ENCODE results near the gene FGF18. TPM values are rescaled to one million over a fixed set of nuclear protein-coding genes. Genes with fewer than 3 reads are reported as not detected.

Gene FGF18
- polyA plus RNA-seq, 4 donors = 0.25 to 2.0 (median 0.61) TPM

DNA sequence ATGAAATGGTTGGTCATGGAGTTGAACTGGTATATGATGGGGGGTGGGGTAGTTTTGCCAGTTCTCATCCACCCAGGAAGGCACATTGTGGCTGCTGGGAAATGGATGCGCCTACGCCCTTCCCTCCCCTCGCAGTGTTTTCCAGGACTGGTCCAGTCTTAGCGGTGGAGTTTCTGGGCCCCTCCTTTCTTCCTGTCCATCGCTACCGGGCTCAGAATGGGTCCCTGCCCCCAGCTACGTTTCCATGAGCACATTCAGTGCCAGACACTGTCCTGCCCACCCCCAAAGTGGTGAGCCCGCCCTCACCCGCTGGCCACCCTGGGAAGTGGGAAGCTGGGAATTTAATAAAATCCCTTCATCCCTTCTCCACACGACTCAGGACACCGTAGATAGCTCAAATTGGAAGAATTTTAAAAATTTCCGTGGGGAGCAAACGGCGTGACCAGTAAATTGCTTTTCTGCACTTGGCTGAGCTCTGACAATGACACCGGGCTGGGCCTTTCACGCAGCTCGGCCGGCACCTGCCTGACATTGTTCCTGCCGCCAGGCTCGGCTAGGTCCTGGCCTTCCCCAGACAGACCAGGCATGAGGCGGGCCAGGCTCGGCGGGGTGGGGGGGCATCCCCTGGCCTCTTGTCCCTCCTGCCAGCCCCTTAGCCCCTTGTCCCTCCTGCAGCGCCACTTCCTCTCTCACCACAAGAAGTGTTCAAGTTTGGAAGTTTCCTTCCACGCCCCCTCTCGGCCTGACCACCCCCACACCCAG, 3.6 kb downstream of the FGF18 start:
- WGBS, 3 donors = 89 to 96% (median 93%) methylated on average over 24 to 26 of the region's 26 CpGs
- FAIRE-seq = no peak
- no peaks in the 10 kb centered on the region for H3K9me3 ChIP-seq (ENCODE audit: control insufficient read depth in 2 of 2, insufficient read depth in 1 of 2, low read depth in 1 of 2, low read length in 1 of 2)
- no peak for DNase-seq
- H3K4me3 ChIP-seq (ENCODE audit: low read depth in 1 of 3, low read length in 3 of 3) = no peak overlapping the region
- H3K36me3 ChIP-seq (ENCODE audit: control insufficient read depth in 3 of 3, insufficient read depth in 2 of 3, low read depth in 1 of 3, low read length in 3 of 3) = no peaks in the 10 kb centered on the region
- H3K27ac ChIP-seq (ENCODE audit: low read depth in 1 of 3, low read length in 2 of 3) = no peak overlapping the region
- peaks cover 0 to 20% (median 2%) of the 10 kb centered on the region in 3 donors for H3K27me3 ChIP-seq (ENCODE audit: control insufficient read depth in 3 of 3, insufficient read depth in 3 of 3, low read length in 3 of 3)
- peaks cover 3 to 19% (median 4%) of the 10 kb centered on the region in 3 donors for H3K4me1 ChIP-seq (ENCODE audit: control insufficient read depth in 3 of 3, insufficient read depth in 2 of 3, low read depth in 1 of 3, low read length in 2 of 3)

DNA sequence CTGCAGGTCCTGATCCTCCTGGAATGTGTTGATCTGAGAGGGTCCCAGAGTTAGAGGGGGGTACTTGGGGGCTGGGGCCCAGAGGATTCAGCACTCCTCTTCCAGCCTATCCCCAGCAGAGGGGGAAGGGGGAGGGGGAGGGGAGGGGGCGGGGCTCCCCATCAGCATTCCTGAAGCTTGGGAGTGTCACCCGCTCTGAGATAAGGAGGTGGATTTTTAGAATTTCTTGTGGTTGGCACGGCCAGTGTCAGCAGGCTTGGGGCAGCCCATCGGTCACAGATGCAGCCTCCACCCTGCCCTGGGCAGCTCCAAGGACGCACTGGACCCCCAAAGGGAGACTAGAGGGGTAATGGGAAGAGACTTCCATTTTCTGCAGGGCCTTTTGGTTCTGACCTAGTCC, 5.3 kb downstream of the FGF18 start:
- DNase-seq (peak in 1 of 2 donors; percentile 15), FAIRE-seq (no peak)
- Histone ChIP-seq H3K9me3 (ENCODE audit: control insufficient read depth in 2 of 2, insufficient read depth in 1 of 2, low read depth in 1 of 2, low read length in 1 of 2) (no peaks in the 10 kb centered on the region), H3K4me3 (ENCODE audit: low read depth in 1 of 3, low read length in 3 of 3) (no peak overlapping the region), H3K4me1 (ENCODE audit: control insufficient read depth in 3 of 3, insufficient read depth in 2 of 3, low read depth in 1 of 3, low read length in 2 of 3) (peaks cover 0 to 11% (median 3%) of the 10 kb centered on the region in 3 donors), H3K36me3 (ENCODE audit: control insufficient read depth in 3 of 3, insufficient read depth in 2 of 3, low read depth in 1 of 3, low read length in 3 of 3) (no peaks in the 10 kb centered on the region), H3K27me3 (ENCODE audit: control insufficient read depth in 3 of 3, insufficient read depth in 3 of 3, low read length in 3 of 3) (peaks cover 0 to 16% (median 2%) of the 10 kb centered on the region in 3 donors), H3K27ac (ENCODE audit: low read depth in 1 of 3, low read length in 2 of 3) (no peak overlapping the region)
- WGBS, 3 donors = 25 to 58% (median 47%) methylated on average over 4 to 5 of the region's 5 CpGs

DNA sequence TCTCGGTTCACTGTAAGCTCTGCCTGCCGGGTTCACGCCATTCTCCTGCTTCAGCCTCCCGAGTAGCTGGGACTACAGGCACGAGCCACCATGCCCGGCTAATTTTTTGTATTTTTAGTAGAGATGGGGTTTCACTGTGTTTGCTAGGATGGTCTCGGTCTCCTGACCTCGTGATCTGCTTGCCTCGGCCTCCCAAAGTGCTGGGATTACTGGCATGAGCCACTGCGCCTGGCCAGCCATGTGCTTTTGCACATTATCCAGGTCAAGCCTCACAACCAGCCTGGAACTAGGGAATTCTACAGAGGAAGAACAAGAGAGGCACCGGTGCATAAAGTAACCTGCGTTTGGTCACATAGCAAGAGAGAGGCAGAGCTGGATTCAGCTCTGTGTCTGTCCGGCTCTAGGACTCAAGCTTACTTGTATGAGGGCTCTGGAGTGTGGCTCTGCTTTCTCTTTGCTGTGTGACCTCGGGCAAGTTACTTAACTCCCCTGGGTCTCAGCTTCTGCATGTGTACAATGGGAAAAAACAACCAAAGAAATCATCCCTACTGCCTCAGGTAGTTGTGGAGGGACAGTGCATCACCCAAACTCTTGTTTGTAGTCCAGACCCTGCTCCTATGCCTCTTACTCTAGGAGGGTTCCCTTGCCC, 6.3 kb downstream of the FGF18 start:
- Histone ChIP-seq H3K27ac (ENCODE audit: low read depth in 1 of 3, low read length in 2 of 3) (no peak overlapping the region), H3K4me1 (ENCODE audit: control insufficient read depth in 3 of 3, insufficient read depth in 2 of 3, low read depth in 1 of 3, low read length in 2 of 3) (peaks cover 0 to 8% (median 3%) of the 10 kb centered on the region in 3 donors), H3K4me3 (ENCODE audit: low read depth in 1 of 3, low read length in 3 of 3) (no peak overlapping the region), H3K9me3 (ENCODE audit: control insufficient read depth in 2 of 2, insufficient read depth in 1 of 2, low read depth in 1 of 2, low read length in 1 of 2) (no peaks in the 10 kb centered on the region), H3K36me3 (ENCODE audit: control insufficient read depth in 3 of 3, insufficient read depth in 2 of 3, low read depth in 1 of 3, low read length in 3 of 3) (no peaks in the 10 kb centered on the region), H3K27me3 (ENCODE audit: control insufficient read depth in 3 of 3, insufficient read depth in 3 of 3, low read length in 3 of 3) (peaks cover 0 to 16% (median under 1%) of the 10 kb centered on the region in 3 donors)
- 90 to 93% (median 92%) methylated on average over 14 of the region's 14 CpGs for WGBS, 3 donors
- no peak for DNase-seq
- FAIRE-seq = no peak

DNA sequence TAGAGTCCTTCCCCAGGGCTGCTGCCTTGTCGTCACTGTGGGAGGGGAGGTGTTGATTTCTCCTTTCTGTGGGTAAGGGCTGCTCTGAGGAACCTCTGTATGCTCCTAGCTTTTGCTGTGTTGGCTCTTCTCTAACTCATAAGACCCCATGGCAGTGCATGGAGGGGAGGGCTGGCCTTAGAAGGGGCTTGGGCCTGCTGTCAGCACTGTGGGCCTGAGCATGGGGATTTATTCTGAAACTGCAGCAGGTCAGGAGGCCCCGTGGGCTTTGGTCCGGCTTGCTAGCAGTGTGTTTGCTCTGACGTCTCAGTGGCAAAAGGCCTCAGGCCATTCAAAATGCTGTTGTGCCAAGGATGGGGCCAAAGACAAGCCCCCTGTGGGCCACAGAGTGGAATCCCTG, 6.8 kb downstream of the FGF18 start:
- FAIRE-seq (no peak), DNase-seq (no peak)
- H3K4me1 ChIP-seq (ENCODE audit: control insufficient read depth in 3 of 3, insufficient read depth in 2 of 3, low read depth in 1 of 3, low read length in 2 of 3) = peaks cover 0 to 3% (median under 1%) of the 10 kb centered on the region in 3 donors
- no peak overlapping the region for H3K4me3 ChIP-seq (ENCODE audit: low read depth in 1 of 3, low read length in 3 of 3)
- no peaks in the 10 kb centered on the region for H3K9me3 ChIP-seq (ENCODE audit: control insufficient read depth in 2 of 2, insufficient read depth in 1 of 2, low read depth in 1 of 2, low read length in 1 of 2)
- peaks cover 0 to 10% (median 0%) of the 10 kb centered on the region in 3 donors for H3K27me3 ChIP-seq (ENCODE audit: control insufficient read depth in 3 of 3, insufficient read depth in 3 of 3, low read length in 3 of 3)
- no peak overlapping the region for H3K27ac ChIP-seq (ENCODE audit: low read depth in 1 of 3, low read length in 2 of 3)
- H3K36me3 ChIP-seq (ENCODE audit: control insufficient read depth in 3 of 3, insufficient read depth in 2 of 3, low read depth in 1 of 3, low read length in 3 of 3) = no peaks in the 10 kb centered on the region
- WGBS, 3 donors = 90 to 96% (median 93%) methylated on average over 4 of the region's 4 CpGs

DNA sequence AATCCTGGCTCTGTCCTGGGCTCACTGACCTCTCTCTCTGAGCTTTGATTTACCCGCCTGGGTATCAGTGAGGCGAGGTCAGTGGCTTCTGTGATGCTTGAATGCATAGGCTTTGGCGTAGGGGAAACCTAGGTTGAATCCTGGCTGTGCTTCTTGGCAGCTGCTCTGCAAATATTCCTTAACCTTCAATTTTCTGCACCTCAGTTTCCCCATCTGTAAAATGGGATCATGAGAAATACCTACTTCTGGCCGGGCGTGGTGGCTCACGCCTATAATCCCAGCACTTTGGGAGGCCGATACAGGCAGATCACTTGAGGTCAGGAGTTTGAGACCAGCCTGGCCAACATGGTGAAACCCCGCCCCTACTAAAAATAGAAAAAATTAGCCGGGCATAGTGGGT, 7.2 kb downstream of the FGF18 start:
- no peak for DNase-seq
- Histone ChIP-seq H3K9me3 (ENCODE audit: control insufficient read depth in 2 of 2, insufficient read depth in 1 of 2, low read depth in 1 of 2, low read length in 1 of 2) (no peaks in the 10 kb centered on the region), H3K36me3 (ENCODE audit: control insufficient read depth in 3 of 3, insufficient read depth in 2 of 3, low read depth in 1 of 3, low read length in 3 of 3) (no peaks in the 10 kb centered on the region), H3K4me3 (ENCODE audit: low read depth in 1 of 3, low read length in 3 of 3) (no peak overlapping the region), H3K27me3 (ENCODE audit: control insufficient read depth in 3 of 3, insufficient read depth in 3 of 3, low read length in 3 of 3) (peaks cover 0 to 6% (median 0%) of the 10 kb centered on the region in 3 donors), H3K4me1 (ENCODE audit: control insufficient read depth in 3 of 3, insufficient read depth in 2 of 3, low read depth in 1 of 3, low read length in 2 of 3) (no peaks in the 10 kb centered on the region), H3K27ac (ENCODE audit: low read depth in 1 of 3, low read length in 2 of 3) (no peak overlapping the region)
- no peak for FAIRE-seq
- 89 to 91% (median 90%) methylated on average over 9 of the region's 9 CpGs for WGBS, 3 donors

DNA sequence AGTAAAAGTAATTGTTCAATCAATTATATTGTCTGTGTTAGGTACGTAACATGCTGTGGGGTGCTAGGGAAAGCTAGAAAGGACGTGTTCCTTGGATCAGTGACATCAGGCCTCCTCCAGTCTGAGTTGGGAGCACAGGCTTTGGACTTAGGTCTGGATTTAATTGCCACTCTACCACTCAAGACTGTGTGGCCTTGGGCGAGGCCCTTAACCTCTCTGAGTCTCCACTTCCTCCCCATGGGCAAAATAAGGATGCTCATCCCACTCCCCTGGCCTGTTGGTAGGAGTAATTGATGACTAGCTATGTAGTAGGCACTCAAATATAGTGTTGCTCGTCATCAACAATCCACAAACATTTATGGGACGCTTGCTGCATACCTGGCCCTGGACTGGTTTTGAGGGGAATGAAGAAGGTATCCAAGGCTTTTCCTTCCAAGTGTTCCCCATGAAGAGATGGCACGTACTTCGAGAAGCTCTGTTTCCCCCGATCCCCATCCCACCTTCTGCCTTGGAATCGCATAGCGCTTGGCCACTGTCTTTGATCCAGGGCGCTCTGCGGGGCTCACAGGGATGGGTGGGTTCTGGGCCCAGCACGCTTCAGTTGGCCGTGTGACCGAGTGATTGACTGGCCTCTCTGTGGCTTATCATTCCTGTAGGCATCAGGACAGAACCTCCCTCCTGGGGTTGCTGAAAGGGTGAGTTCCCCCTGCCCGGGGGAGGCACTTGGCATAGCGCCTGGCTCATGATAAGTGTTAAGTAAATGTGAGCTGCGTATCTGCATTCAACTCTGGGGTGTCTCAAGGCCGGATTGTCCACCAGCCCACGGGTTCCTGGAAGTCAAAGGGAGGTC, 8.1 kb downstream of the FGF18 start:
- Histone ChIP-seq H3K4me3 (ENCODE audit: low read depth in 1 of 3, low read length in 3 of 3) (no peak overlapping the region), H3K9me3 (ENCODE audit: control insufficient read depth in 2 of 2, insufficient read depth in 1 of 2, low read depth in 1 of 2, low read length in 1 of 2) (no peaks in the 10 kb centered on the region), H3K27ac (ENCODE audit: low read depth in 1 of 3, low read length in 2 of 3) (no peak overlapping the region), H3K27me3 (ENCODE audit: control insufficient read depth in 3 of 3, insufficient read depth in 3 of 3, low read length in 3 of 3) (peaks cover 0 to 6% (median 0%) of the 10 kb centered on the region in 3 donors), H3K4me1 (ENCODE audit: control insufficient read depth in 3 of 3, insufficient read depth in 2 of 3, low read depth in 1 of 3, low read length in 2 of 3) (no peaks in the 10 kb centered on the region), H3K36me3 (ENCODE audit: control insufficient read depth in 3 of 3, insufficient read depth in 2 of 3, low read depth in 1 of 3, low read length in 3 of 3) (no peaks in the 10 kb centered on the region)
- FAIRE-seq (no peak), DNase-seq (no peak)
- 80 to 85% (median 80%) methylated on average over 20 of the region's 20 CpGs for WGBS, 3 donors

DNA sequence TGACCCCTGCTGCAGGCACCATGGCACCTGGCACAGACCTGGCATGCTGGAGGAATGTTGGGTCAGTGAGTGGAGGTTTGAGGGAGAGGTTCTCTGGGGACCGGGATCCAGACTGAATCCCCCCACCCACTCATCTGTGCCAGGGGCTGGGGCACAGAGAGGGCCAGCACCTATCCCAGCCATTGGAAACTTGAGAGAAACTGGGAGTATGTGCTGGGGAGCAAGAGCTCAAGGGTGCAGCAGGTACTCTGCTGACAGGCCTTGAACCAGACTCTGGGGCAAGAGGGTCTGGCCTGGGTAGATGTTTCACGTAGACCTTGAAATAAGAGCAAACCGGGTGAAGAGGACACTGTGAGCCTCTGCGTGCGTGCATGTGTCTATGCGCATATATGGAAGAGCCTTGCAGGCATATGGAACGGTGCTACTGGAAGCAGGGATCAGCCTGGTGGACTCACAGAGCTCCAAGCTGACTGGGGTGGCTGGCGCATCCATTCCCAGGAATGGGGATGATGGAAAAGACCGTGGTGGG, 8.8 kb downstream of the FGF18 start:
- no peaks in the 10 kb centered on the region for H3K9me3 ChIP-seq (ENCODE audit: control insufficient read depth in 2 of 2, insufficient read depth in 1 of 2, low read depth in 1 of 2, low read length in 1 of 2)
- no peak overlapping the region for H3K27ac ChIP-seq (ENCODE audit: low read depth in 1 of 3, low read length in 2 of 3)
- peaks cover 0 to 6% (median 0%) of the 10 kb centered on the region in 3 donors for H3K4me1 ChIP-seq (ENCODE audit: control insufficient read depth in 3 of 3, insufficient read depth in 2 of 3, low read depth in 1 of 3, low read length in 2 of 3)
- H3K27me3 ChIP-seq (ENCODE audit: control insufficient read depth in 3 of 3, insufficient read depth in 3 of 3, low read length in 3 of 3) = peaks cover 0 to 4% (median 0%) of the 10 kb centered on the region in 3 donors
- WGBS, 3 donors = 94 to 96% (median 94%) methylated on average over 9 of the region's 9 CpGs
- no peaks in the 10 kb centered on the region for H3K36me3 ChIP-seq (ENCODE audit: control insufficient read depth in 3 of 3, insufficient read depth in 2 of 3, low read depth in 1 of 3, low read length in 3 of 3)
- DNase-seq = no peak
- no peak for FAIRE-seq
- no peak overlapping the region for H3K4me3 ChIP-seq (ENCODE audit: low read depth in 1 of 3, low read length in 3 of 3)
